ENCODE data around the gene FXYD3.

- no peak for TF ChIP-seq CTCF (IDR thresholded peaks at IDR 0.05)
- TF ChIP-seq POLR2A (IDR thresholded peaks at IDR 0.05), result no peak
These were observed 7.3 kb downstream of the FXYD3 start for GRCh38 chr19:35122687-35123551.
